Mesenchymal stem cell (in vitro differentiated cells and primary cell): ENCODE measurements around the gene B3GALT6.

ENCODE experiments used
- DNase-seq: peaks from one replicate; pipeline ENCODE4 v3.0.0-alpha.2; 2013
- H2AFZ ChIP-seq: one replicate; pipeline ENCODE4 v1.6.1; 2013; ENCODE audit warnings: low read depth, mild to moderate bottlenecking, control low read depth, inconsistent platforms, low read length, moderate library complexity
- H2AK5ac ChIP-seq: 2 replicates; pipeline ENCODE4 v1.6.1; 2013; ENCODE audit warnings: low read length, moderate library complexity, mild to moderate bottlenecking, inconsistent platforms; ENCODE audit not compliant: severe bottlenecking
- H2BK120ac ChIP-seq: one replicate; pipeline ENCODE4 v1.6.1; 2013; ENCODE audit warnings: low read depth, mild to moderate bottlenecking, inconsistent platforms, low read length, moderate library complexity
- H2BK12ac ChIP-seq, 2 experiments: one replicate each; pipeline ENCODE4 v1.6.1; 2013; ENCODE audit warnings: inconsistent platforms in 2 of 2, low read length in 2 of 2, mild to moderate bottlenecking in 2 of 2, moderate library complexity in 2 of 2, control low read depth in 1 of 2
- H2BK15ac ChIP-seq: one replicate; pipeline ENCODE4 v1.6.1; 2013; ENCODE audit warnings: mild to moderate bottlenecking, low read depth, inconsistent platforms; ENCODE audit not compliant: poor library complexity, severe bottlenecking
- H2BK5ac ChIP-seq: 2 replicates; pipeline ENCODE4 v1.6.1; 2013; ENCODE audit warnings: low read depth, mild to moderate bottlenecking, low read length, control low read depth, inconsistent platforms; ENCODE audit not compliant: poor library complexity, severe bottlenecking
- H3K14ac ChIP-seq, 2 experiments: one replicate each; pipeline ENCODE4 v1.6.1; 2013; ENCODE audit warnings: inconsistent platforms in 2 of 2, low read length in 2 of 2, control low read depth in 1 of 2, mild to moderate bottlenecking in 1 of 2, moderate library complexity in 1 of 2
- H3K18ac ChIP-seq, 2 experiments: one replicate each; pipeline ENCODE4 v1.6.1; 2013; ENCODE audit warnings: inconsistent platforms in 2 of 2, low read length in 2 of 2, control low read depth in 1 of 2, low read depth in 1 of 2, mild to moderate bottlenecking in 1 of 2
- H3K23ac ChIP-seq, 2 experiments: one replicate each; pipeline ENCODE4 v1.6.1; 2013; ENCODE audit warnings: inconsistent platforms in 2 of 2, low read length in 2 of 2, mild to moderate bottlenecking in 2 of 2, moderate library complexity in 2 of 2, control low read depth in 1 of 2
- H3K27ac ChIP-seq: 2 replicates; pipeline ENCODE4 v1.5.1; 2013; ENCODE audit warnings: mild to moderate bottlenecking, moderate library complexity, low read length, control low read depth, inconsistent platforms; ENCODE audit not compliant: poor library complexity, severe bottlenecking
- H3K27me3 ChIP-seq, 2 experiments: 2 replicates each; pipeline versions ENCODE4 v1.6.1 to v1.7.0; 2013; ENCODE audit warnings: low read length in 2 of 2, mild to moderate bottlenecking in 2 of 2, moderate library complexity in 2 of 2, control low read depth in 1 of 2, inconsistent platforms in 1 of 2; ENCODE audit not compliant: control insufficient read depth in 1 of 2, insufficient read depth in 1 of 2
- H3K36me3 ChIP-seq, 2 experiments: 2 replicates each; pipeline versions ENCODE4 v1.6.1 to v1.7.0; 2013; ENCODE audit warnings: low read length in 2 of 2, control low read depth in 1 of 2, inconsistent platforms in 1 of 2, low read depth in 1 of 2, mild to moderate bottlenecking in 1 of 2; ENCODE audit not compliant: insufficient read depth in 2 of 2, control insufficient read depth in 1 of 2
- H3K4ac ChIP-seq, 2 experiments: one replicate each; pipeline ENCODE4 v1.6.1; 2013; ENCODE audit warnings: inconsistent platforms in 2 of 2, low read length in 2 of 2, mild to moderate bottlenecking in 2 of 2, moderate library complexity in 2 of 2, control low read depth in 1 of 2, low read depth in 1 of 2
- H3K4me1 ChIP-seq: 2 replicates; pipeline ENCODE4 v1.6.1; 2013; ENCODE audit warnings: low read depth, low read length, control low read depth; ENCODE audit not compliant: control insufficient read depth, insufficient read depth
- H3K4me2 ChIP-seq: 2 replicates; pipeline ENCODE4 v1.6.1; 2013; ENCODE audit warnings: low read length, mild to moderate bottlenecking, inconsistent platforms; ENCODE audit not compliant: poor library complexity, severe bottlenecking
- H3K4me3 ChIP-seq, 2 experiments: 2 replicates each; pipeline versions ENCODE4 v1.5.1 to v1.7.0; 2013; ENCODE audit warnings: low read length in 2 of 2, mild to moderate bottlenecking in 2 of 2, control low read depth in 1 of 2, low read depth in 1 of 2; ENCODE audit not compliant: insufficient read depth in 1 of 2
- H3K79me1 ChIP-seq: replicated peaks from 2 replicates; pipeline ENCODE4 v1.6.1; 2013; ENCODE audit warnings: mild to moderate bottlenecking, control low read depth, low read length, inconsistent platforms; ENCODE audit not compliant: poor library complexity, severe bottlenecking
- H3K9ac ChIP-seq: 2 replicates; pipeline ENCODE4 v1.7.0; 2013; ENCODE audit warnings: mild to moderate bottlenecking, low read length, moderate library complexity
- H3K9me3 ChIP-seq: 2 replicates; pipeline ENCODE4 v1.7.0; 2013; ENCODE audit warnings: mild to moderate bottlenecking, low read length; ENCODE audit not compliant: control insufficient read depth
- H4K8ac ChIP-seq: one replicate; pipeline ENCODE4 v1.6.1; 2013; ENCODE audit warnings: inconsistent platforms, mild to moderate bottlenecking, low read length, moderate library complexity
- H4K91ac ChIP-seq: one replicate; pipeline ENCODE4 v1.6.1; 2013; ENCODE audit warnings: mild to moderate bottlenecking, low read length, inconsistent platforms
- WGBS: methylation state at CpG from one replicate; pipeline ENCODE4 v1.1.7; 2013; ENCODE audit warnings: mixed read lengths; 5-methylcytosine and 5-hydroxymethylcytosine counted together

Gene B3GALT6

DNA sequence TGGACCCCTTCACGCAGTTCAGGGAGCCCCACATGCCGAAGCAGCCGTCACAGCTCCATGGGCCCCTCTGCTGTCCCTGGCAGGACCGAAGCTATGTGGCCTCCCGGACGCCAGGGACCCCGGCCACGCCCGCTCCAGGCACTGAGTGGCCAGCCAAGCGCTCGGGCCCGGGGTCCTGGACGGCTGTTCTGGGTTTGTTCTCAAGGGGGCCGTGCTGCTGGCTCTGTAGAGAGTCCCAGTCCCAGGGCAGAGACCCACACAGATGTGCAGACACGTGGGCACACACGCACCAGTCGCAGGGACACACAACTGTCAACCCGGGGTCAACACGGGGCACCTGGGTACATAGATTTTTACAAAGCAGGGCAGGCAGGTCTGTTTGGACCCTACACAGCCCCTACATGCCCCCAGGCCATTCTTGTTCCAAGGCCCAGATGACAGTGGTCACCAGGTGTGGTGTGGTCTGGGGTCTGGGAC, 6.7 kb downstream of the B3GALT6 start:
- Histone ChIP-seq H3K4ac (no peak overlapping the region), H3K4me2 (no peak overlapping the region), H3K4me3 (no peak overlapping the region), H3K27ac (no peak overlapping the region), H4K8ac (no peak overlapping the region), H3K4me1 (peaks cover 42% of the 10 kb centered on the region), H2BK12ac (no peak overlapping the region), H2AFZ (no peak overlapping the region), H3K18ac (no peak overlapping the region), H2AK5ac (no peak overlapping the region), H4K91ac (no peak overlapping the region), H2BK15ac (no peak overlapping the region), H3K14ac (no peak overlapping the region), H3K27me3 (peaks cover 0 to 38% of the 10 kb centered on the region in 2 experiments), H3K9me3 (no peaks in the 10 kb centered on the region), H2BK120ac (no peak overlapping the region), H3K36me3 (peaks cover under 1 to 41% of the 10 kb centered on the region in 2 experiments), H2BK5ac (no peak overlapping the region), H3K23ac (no peak overlapping the region), H3K9ac (no peak overlapping the region), H3K79me1 (peaks cover 9% of the 10 kb centered on the region)
- DNase-seq, result no peak
- 91% methylated on average over 19 of the region's 19 CpGs for WGBS

DNA sequence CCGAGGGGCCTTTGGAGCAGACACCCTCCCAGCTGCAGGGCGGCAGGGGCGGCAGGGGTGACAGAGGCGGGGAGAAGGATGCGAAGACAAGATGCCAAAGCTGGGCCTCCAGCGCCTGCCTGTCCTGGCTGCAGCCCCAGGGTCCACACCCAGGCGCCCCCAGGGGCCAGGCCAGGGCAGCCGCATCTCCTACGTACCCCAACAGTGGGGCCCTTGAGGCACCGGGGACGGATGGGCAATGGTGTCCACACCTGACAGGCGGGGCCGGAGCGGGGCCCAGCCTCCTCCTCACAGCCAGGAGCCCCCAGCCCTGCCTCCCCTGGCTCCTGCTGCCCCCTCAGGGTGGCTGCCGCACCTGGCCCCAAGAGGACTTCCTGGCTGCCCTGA, 7.2 kb downstream of the B3GALT6 start:
- WGBS, result 90% methylated on average over 15 of the region's 15 CpGs
- Histone ChIP-seq H2AK5ac (no peak overlapping the region), H3K27ac (no peak overlapping the region), H2BK5ac (no peak overlapping the region), H3K36me3 (peaks cover 0 to 40% of the 10 kb centered on the region in 2 experiments), H2BK15ac (no peak overlapping the region), H4K91ac (no peak overlapping the region), H3K79me1 (peaks cover 5% of the 10 kb centered on the region), H3K27me3 (peaks cover 0 to 38% of the 10 kb centered on the region in 2 experiments), H3K9me3 (no peaks in the 10 kb centered on the region), H3K18ac (no peak overlapping the region), H2BK12ac (no peak overlapping the region), H3K9ac (no peak overlapping the region), H3K4me2 (no peak overlapping the region), H4K8ac (no peak overlapping the region), H3K4me1 (peaks cover 42% of the 10 kb centered on the region), H3K23ac (no peak overlapping the region), H2AFZ (no peak overlapping the region), H3K14ac (no peak overlapping the region), H3K4me3 (no peak overlapping the region), H3K4ac (no peak overlapping the region), H2BK120ac (no peak overlapping the region)
- no peak for DNase-seq

DNA sequence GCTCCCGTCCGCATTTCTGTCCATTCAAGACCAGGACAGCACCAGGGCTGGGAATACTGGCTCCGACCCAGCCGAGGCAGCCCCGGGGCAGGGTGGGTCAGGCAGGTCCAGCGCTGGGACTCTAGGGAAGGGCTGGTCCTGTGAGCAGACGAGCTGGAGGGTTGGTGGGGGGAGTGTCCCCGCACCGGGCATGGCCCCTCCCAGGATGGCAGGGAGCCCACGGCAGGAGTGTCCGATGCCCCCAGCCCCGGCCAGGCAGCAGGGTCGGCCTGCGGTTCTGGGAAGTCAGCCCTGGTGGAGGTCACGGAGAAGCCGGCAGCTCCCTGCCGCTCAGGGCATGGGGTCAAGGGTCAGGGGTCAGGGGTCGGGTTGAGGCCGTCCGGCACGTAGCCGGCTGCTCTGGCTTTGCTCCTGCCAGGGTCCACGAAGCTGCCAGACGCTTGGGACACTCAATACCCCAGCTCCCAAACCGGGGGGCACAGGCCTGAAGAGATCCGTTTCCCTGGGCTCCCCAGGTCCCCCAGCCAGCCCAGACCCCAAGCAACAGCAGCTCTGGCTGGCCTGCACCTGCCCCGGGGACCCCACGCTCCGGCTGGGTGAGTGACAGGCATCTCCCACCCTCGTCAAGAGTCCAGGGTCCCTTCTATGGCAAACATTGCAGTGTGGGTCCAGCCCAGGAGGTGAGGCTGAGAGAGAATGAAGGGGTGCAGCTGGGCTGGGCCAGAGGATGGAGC, 7.7 kb downstream of the B3GALT6 start:
- H2AK5ac ChIP-seq, result no peak overlapping the region
- H4K8ac ChIP-seq, result no peak overlapping the region
- H2BK5ac ChIP-seq, result no peak overlapping the region
- WGBS, result 75% methylated on average over 28 of the region's 30 CpGs
- H3K79me1 ChIP-seq, result no peaks in the 10 kb centered on the region
- no peak overlapping the region for H3K4ac ChIP-seq
- H2BK12ac ChIP-seq, result no peak overlapping the region
- H4K91ac ChIP-seq, result no peak overlapping the region
- no peak overlapping the region for H3K18ac ChIP-seq
- H3K4me2 ChIP-seq, result no peak overlapping the region
- H2BK120ac ChIP-seq, result no peak overlapping the region
- no peaks in the 10 kb centered on the region for H3K9me3 ChIP-seq
- no peak overlapping the region for H3K4me3 ChIP-seq
- H2BK15ac ChIP-seq, result no peak overlapping the region
- H3K27ac ChIP-seq, result no peak overlapping the region
- H3K4me1 ChIP-seq, result peaks cover 41% of the 10 kb centered on the region
- DNase-seq, result no peak
- no peak overlapping the region for H3K14ac ChIP-seq
- no peak overlapping the region for H3K23ac ChIP-seq
- no peak overlapping the region for H3K9ac ChIP-seq
- peaks cover 0 to 38% of the 10 kb centered on the region in 2 experiments for H3K27me3 ChIP-seq
- H2AFZ ChIP-seq, result no peak overlapping the region
- H3K36me3 ChIP-seq, result peaks cover 0 to 36% of the 10 kb centered on the region in 2 experiments

DNA sequence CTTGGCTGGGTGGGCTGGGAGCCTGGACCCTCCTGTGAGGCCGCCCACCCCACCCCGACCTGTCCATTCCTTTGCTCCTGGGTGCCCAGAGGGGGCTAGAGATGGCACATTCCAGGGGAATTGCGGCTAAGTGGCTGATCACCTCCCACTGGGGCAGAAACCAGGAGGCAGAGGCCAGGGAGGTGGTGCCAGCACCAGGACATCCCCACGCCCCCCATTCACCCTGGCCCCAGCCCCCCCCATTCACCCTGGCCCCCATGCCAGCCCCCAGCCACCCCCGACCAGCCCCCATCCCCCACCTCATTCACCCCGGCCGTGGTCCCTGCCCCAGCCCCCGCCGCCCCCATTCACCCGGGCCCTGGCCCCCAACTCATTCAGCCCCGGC, 8.3 kb downstream of the B3GALT6 start:
- H4K8ac ChIP-seq, result no peak overlapping the region
- peaks cover 0 to 39% of the 10 kb centered on the region in 2 experiments for H3K27me3 ChIP-seq
- H3K4me1 ChIP-seq, result peaks cover 41% of the 10 kb centered on the region
- no peak overlapping the region for H3K4me2 ChIP-seq
- no peak overlapping the region for H3K18ac ChIP-seq
- no peak overlapping the region for H3K9ac ChIP-seq
- H3K4ac ChIP-seq, result no peak overlapping the region
- H3K27ac ChIP-seq, result no peak overlapping the region
- H2AFZ ChIP-seq, result no peak overlapping the region
- no peak overlapping the region for H2BK12ac ChIP-seq
- no peak overlapping the region for H2BK120ac ChIP-seq
- H3K9me3 ChIP-seq, result no peaks in the 10 kb centered on the region
- no peak overlapping the region for H3K14ac ChIP-seq
- DNase-seq, result no peak
- H4K91ac ChIP-seq, result no peak overlapping the region
- H2AK5ac ChIP-seq, result no peak overlapping the region
- peaks cover 0 to 32% of the 10 kb centered on the region in 2 experiments for H3K36me3 ChIP-seq
- no peak overlapping the region for H3K23ac ChIP-seq
- 100% methylated on average over 1 of the region's 11 CpGs for WGBS
- no peaks in the 10 kb centered on the region for H3K79me1 ChIP-seq
- no peak overlapping the region for H2BK15ac ChIP-seq
- H3K4me3 ChIP-seq, result no peak overlapping the region
- no peak overlapping the region for H2BK5ac ChIP-seq
